GM19035 (cell line): ENCODE measurements around the gene RNF149.
"Not testable (repeated sequence)": the region's sequence is repeated elsewhere in the genome, so short reads cannot be mapped to it uniquely, and the experiment has no call there.

Experiments used
- ATAC-seq: cut with Tn5 transposase; IDR thresholded peaks from one replicate; pipeline ENCODE4 v1.9.1; 2021; ENCODE audit not compliant: unreplicated experiment

Gene RNF149

GRCh38 chr2:101332885-101333766 lies 24.6 kb upstream of the RNF149 start:
- ATAC-seq: no peak

DNA sequence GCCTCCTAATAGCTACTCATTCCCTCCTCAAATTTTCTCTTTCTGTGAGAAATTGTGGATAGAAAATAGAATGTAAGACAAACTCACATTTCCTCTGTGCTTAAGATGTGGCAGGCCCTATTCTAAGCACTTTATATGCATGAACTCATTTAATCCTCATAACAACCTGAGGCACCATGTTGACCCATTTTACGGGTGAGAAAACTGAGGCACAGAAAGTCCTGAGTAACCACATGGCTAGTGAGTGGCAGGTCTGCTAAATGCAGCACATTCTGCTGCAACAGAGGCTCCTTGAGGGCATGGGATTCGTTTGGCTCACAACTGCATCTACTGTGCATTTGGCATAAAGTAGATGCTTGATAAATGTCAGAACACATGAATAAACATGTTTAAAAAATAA lies 22.7 kb upstream of the RNF149 start:
- ATAC-seq: no peak

DNA sequence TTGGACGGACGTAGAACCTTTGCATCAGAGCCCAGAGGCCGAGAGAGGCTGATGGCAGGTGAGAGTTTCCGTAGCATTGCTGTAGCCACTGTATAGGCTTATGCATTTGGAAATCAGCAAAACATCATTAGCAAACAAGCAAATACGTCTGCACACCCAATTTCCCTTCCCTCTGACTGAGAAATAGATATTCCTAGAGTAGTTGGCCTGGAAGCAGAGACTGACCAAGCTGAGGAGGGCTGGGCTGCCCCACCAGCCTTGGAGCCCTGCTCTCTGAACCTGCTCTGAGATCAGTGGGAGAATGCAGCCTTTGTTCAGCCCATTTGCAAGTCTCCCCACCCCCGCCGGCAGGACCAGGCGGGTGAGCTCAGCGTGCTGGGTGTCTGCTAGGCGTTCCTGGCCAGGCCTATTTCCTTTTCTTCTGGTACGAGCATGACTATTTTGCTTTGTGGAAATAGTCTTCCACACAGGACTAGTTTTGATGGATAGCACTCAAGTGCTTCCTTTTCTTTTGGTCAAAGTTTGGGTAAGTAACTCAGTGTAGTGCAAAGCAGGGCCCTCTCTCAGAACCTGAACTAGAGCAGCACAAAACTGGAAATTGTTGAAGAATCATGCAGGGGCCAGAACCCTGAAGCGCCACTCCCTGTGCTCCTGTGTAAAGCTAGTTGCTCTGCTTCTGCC lies 21.9 kb upstream of the RNF149 start:
- no peak for ATAC-seq

DNA sequence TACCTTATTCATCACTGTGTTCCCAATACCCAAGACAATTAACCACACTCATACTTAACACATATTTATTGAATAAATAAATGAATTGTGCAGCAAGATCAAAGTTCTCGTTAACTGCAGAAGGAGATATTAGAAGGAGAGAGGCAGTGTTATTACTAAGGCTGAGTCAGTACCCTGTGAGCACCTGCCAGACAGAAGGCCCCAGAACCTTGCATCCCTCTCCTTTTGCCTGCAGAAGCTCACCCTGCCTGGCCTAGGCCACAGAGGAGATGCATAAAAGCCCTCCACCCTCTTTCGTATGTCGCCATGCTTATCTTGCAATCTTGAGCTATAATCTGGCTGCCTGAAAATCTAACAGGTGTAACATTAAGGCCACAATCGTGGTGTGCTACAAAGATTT lies 20.5 kb upstream of the RNF149 start:
- no peak for ATAC-seq

DNA sequence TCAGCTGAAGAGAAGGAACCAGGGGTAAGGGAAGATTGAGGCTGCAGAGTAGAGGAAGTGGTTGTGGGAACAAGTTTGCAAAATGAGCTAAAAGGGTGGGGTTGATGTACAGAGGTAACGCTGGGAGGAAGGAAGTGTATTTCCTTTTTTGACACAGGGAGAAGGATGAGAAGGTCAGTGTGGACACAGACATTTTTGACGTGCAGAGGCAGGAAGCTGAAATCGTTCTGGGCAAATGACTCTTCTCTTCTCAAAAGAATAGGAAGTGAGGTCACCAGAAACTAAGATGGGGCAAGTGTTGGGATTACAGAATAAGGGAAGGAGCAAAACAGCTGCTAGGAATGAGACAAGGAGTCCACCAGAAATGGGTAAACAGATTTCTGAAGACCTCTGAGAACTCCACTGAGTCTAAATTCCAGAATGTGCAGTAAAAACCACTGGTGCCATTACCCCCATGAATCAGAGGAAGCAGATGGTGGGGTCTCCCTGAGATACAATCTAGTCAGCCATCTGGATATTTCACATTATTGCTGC lies 20.0 kb upstream of the RNF149 start:
- no peak for ATAC-seq

DNA sequence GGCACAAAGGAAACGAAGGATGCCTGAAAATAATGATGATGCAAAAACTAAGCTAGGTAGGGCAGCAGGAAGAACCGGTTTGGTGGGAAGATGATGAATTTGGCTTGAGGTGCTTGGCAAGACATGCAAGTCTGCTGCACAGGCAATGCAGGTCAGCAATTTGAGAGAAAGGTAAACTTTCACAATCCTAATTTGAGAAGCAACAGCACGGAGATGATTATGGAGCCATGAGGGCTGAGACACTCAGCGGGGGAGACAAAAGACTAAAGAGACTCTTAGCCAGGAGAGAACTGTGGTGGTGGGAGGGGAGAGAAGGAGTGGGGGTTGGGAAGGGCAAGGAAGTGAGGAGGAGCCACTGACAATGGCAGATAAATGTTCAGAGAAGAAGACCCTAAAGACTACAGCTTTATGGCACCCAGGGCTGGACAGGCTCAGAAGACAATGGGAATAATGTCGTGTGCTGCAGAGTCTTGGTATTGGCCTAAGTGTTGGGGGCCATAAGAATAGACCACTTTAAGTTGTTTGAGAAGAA lies 19.4 kb upstream of the RNF149 start:
- no peak for ATAC-seq

GRCh38 chr2:101325425-101325824 lies 16.9 kb upstream of the RNF149 start:
- no peak for ATAC-seq

GRCh38 chr2:101316568-101316967 lies 8.1 kb upstream of the RNF149 start:
- ATAC-seq: not testable (repeated sequence)

- ATAC-seq: no peak
Measured at GRCh38 chr2:101311696-101312017, 3.2 kb upstream of the RNF149 start.

- ATAC-seq: no peak
Measured at GRCh38 chr2:101310834-101311695, 2.6 kb upstream of the RNF149 start.

DNA sequence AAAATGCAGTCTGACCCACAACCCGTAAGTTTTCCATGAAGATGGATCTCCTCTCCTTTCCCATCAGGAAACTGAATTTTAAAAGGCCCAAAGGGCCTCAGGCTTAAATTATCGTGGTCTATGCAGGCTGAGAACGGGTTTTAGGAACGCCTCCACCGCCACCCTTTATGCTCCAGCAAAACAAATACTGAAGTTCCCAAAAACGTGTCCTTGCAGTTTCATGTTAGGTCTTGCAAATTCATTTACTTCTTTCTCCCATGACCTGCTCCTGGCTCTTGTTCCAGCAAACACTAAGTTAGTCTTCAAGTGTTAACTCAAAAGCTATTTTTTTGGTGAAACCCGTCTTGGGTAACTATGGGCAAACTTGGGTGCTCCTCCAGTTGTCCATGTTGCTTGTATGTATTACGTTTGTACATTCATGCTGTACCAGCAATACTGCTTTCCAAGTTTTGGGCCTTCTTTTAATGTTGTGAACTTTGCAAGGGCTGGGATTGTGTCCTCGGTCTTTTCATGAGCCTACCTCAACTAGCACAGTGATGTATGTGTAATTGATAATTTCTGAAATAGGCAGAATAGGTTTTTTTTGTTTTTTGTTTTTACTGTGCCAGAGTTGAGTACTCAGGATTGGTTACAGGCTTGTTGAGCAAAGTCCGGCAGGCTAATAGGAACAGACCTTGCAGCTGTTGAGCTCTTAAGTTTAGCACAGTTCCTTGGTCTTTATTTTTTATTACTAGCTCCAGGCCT lies 1.8 kb upstream of the RNF149 start:
- ATAC-seq: no peak

GRCh38 chr2:101307950-101308431 lies 510 bp downstream of the RNF149 start:
- ATAC-seq: peak; percentile 16

DNA sequence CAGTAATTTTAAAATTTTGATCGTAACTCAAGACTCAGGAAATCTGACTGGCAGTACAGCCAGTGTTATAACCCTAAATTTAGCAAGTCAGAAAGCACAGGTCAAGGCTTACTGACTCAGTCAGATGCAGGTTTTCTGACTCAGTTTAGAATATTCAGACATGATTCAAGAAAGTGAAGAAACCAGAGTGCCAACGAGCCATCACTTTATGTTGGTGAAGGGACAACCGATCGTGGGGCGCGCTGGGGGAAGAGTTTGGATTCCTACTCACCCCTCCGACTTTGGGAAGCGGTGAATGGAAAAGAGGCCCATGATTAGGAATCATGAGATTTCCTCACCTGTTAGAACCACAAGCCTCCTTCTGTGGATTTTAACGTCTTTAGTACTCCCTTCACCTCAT lies 998 bp downstream of the RNF149 start:
- ATAC-seq: no peak

DNA sequence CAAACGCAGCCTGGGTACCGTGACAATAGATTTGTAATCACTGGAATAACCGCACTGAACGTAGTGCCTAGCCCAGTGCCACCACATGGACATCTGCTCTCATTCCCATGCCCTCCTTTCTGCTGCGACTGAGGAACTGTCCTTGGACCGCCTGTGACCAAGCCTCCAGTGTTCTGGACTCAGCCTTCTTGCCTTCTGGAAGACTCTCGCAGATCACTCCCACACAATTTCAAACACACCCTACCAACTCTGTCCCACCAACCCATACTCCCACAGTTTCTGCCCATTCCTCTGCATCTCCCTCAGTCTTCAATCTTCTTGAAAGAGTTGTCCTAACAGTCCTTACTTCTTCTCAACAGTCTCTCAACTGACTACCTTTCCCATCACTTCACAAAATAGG lies 2.1 kb downstream of the RNF149 start:
- peak; percentile 3 for ATAC-seq

- no peak for ATAC-seq
Measured at GRCh38 chr2:101305492-101306078, 2.9 kb downstream of the RNF149 start.

GRCh38 chr2:101305035-101305434 lies 3.5 kb downstream of the RNF149 start:
- ATAC-seq: no peak

DNA sequence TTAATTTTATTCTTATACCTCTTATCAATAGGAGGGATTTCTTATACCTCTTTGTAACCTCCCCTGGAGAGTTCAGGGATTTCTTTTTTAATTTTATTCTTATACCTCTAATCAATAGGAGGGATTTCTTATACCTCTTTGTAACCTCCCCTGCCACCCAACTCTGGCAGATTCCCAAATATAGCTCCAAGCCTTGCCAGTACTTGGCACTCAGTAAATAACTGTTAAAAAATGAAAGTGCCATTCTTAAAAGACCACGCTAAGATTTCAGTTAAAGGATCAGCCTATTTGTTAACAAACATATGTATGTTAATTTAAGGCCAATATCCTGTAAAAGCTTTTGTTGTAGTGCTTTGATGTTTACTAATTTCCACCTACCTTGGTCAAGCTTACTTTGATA lies 4.8 kb downstream of the RNF149 start:
- no peak for ATAC-seq

DNA sequence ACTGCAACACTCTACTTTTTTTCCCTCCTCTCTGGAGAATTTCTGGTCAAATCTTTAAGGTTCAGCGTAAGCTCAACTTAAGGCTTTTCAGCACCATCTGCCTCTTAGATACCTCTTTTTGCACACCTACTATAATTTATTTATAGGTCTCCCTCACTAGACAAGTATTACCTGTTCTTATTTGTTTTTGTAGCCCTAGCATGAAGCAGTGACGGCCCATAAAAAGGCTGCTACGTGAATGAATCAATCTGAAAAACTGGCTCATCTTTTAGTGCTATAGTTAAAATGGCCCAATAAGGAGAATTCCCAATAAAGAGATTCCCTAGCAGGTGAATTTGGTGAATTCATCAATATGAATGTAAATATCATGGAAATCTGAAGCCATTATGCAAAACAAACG lies 6.5 kb downstream of the RNF149 start:
- ATAC-seq: no peak

DNA sequence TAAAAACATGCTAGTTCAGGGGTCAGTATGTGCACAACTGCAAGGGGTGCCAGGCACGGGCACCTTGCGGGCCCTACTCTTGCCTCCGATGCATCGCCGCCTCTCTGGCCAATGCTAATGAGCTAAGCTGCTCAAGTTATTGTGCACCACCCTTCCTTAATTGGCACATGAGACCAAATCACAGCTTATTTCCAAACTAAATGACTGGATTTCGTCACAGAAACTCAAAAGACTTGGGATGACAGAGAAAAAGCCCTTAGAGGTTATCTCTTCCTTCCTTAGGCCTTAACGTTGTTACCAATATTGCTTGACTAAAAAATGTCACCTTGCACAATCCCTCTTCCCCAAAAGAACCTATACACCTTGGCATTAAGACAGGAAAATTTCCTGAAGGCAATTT lies 7.7 kb downstream of the RNF149 start:
- ATAC-seq: no peak

DNA sequence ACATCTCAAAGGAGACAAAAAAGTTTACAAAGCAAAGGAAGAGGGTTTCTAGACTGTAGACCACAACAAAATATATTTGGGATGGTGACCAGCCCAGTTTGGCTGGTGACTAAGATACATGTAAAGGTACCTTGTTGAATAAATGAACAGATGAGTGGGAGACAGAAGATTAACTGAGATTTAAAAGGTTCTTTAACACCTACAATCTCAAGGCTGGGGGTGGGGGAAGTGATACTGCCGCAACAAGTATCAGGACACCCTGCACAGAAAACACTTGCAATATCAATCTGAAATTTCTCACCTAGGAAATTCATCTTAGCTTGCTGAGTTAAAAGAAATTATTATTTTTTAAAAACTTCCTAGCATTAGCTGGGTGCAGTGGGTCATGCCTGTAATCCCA lies 8.3 kb downstream of the RNF149 start:
- ATAC-seq: no peak
